Nephron progenitor cell (in vitro differentiated cells): ENCODE measurements around the gene MUC12.

Experiments
- DNase-seq: peaks from one replicate; pipeline ENCODE4 v3.0.0; 2021
- H3K27ac Mint-ChIP-seq: 2 replicates; pipeline ENCODE4 v1.8.0; 2021; ENCODE audit warnings: mild to moderate bottlenecking, moderate library complexity, mixed read lengths
- H3K27me3 Mint-ChIP-seq: 2 replicates; pipeline ENCODE4 v1.8.0; 2021; ENCODE audit warnings: mild to moderate bottlenecking, low read depth, mixed read lengths; ENCODE audit not compliant: poor library complexity
- H3K36me3 Mint-ChIP-seq: 2 replicates; pipeline ENCODE4 v1.8.0; 2021; ENCODE audit warnings: low read depth, mixed read lengths
- H3K4me1 Mint-ChIP-seq: 2 replicates; pipeline ENCODE4 v1.8.0; 2021; ENCODE audit warnings: mixed read lengths
- H3K4me3 Mint-ChIP-seq: 2 replicates; pipeline ENCODE4 v1.8.0; 2021; ENCODE audit warnings: mild to moderate bottlenecking, moderate library complexity, mixed read lengths
- H3K9me3 Mint-ChIP-seq: 2 replicates; pipeline ENCODE4 v1.8.0; 2021; ENCODE audit warnings: mild to moderate bottlenecking, moderate library complexity, mixed read lengths
- TF ChIP-seq, protein P1 (sequence below): fragments of 200-600 bp; sonication (generic); IDR thresholded peaks from 2 replicates; pipeline ENCODE4 v1.5.0; 2021; ENCODE audit warnings: antibody characterized with exemption

The MUC12 gene

DNA sequence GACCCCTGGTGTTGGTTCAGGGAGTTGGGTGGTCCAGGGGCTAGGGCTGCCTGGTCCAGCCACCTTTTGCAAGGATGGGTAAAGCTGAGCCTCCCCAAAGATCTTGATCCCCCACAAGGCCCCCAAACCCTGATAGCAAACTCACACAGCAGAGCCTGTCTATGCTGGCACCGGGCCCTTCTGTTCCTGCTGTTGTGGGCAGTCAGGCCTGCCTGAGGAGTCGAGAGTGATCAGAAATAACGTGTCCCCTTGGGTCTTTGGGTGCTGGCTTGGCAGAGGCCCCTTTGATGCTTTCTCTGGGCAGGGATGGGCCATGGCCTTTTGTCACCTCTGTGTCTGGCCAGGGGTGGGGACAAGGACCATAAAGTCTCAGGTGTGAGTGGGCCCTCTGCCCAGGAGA is 715 bp upstream of the MUC12 start:
- Mint-ChIP-seq H3K9me3 (peaks cover 6% of the 10 kb centered on the region), H3K27ac (no peak overlapping the region), H3K36me3 (no peaks in the 10 kb centered on the region), H3K4me3 (no peak overlapping the region), H3K27me3 (peaks cover 96% of the 10 kb centered on the region), H3K4me1 (peaks cover 35% of the 10 kb centered on the region)
- TF ChIP-seq, protein P1, sequence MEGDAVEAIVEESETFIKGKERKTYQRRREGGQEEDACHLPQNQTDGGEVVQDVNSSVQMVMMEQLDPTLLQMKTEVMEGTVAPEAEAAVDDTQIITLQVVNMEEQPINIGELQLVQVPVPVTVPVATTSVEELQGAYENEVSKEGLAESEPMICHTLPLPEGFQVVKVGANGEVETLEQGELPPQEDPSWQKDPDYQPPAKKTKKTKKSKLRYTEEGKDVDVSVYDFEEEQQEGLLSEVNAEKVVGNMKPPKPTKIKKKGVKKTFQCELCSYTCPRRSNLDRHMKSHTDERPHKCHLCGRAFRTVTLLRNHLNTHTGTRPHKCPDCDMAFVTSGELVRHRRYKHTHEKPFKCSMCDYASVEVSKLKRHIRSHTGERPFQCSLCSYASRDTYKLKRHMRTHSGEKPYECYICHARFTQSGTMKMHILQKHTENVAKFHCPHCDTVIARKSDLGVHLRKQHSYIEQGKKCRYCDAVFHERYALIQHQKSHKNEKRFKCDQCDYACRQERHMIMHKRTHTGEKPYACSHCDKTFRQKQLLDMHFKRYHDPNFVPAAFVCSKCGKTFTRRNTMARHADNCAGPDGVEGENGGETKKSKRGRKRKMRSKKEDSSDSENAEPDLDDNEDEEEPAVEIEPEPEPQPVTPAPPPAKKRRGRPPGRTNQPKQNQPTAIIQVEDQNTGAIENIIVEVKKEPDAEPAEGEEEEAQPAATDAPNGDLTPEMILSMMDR: no peak
- DNase-seq: no peak

DNA sequence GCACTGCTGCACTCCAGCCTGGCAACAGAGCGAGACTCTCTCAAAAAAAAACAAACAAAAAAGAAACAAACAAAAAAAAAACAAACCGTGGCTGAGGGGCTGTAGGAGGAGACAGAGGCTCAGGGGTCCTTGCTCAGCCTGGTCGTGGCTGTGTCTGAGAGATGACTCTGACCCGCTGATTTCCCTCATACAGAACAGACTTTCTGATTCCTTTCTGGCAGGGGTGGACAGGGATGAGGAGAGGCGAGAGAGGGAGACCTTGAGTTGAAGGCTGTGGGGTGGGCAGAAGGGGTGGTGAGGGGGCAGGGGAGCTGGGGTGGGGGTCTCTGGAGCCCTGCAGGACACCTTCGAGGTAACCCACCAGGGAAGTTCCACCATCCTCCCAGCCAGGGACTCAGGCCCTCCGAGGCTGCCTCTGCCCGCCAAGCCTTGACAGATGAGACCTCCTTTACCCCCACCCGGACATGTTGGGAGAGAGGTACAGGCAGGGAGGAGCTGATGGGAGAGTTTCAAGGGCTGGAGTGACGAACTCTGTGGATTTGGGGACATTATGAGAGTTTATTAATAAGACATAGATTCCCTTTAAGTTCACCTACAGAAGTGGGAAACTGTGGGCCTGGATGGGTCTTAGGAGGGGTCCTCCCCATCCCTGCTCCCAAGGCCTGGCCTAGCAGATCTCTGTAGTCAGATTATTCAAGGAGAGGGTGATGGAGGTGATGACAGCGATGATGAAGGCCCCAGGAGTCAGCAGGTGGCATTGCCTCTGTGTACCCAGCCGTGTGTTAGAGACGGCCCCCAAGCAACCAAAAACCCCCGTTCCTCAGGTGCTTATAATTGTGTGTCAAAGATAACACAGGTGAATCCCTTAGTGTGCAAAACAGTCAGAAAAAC is 2.0 kb downstream of the MUC12 start:
- Mint-ChIP-seq H3K36me3 (no peaks in the 10 kb centered on the region), H3K27ac (no peak overlapping the region), H3K4me3 (no peak overlapping the region), H3K4me1 (peaks cover 24% of the 10 kb centered on the region), H3K9me3 (peaks cover 16% of the 10 kb centered on the region), H3K27me3 (peaks cover 80% of the 10 kb centered on the region)
- TF ChIP-seq, protein P1: no peak
- DNase-seq: no peak

DNA sequence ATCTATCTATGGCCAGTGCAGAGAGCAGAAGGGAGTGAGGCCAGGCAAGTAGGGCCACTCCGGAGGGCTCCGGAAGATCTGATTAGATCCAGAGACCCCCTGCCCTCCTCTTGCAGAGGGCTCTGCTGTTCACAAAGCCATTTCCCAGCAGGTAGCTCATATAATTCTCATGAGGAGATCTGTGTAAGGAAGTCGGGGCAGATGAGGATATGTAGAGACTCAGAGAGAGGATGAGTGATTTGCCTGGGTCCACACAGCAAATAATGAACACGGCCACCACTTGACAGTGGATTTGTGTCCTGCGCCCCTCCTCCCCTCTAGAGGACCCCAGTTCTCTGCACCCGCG is 2.6 kb downstream of the MUC12 start:
- Mint-ChIP-seq H3K4me1 (peaks cover 24% of the 10 kb centered on the region), H3K36me3 (no peaks in the 10 kb centered on the region), H3K4me3 (no peak overlapping the region), H3K27ac (no peak overlapping the region), H3K9me3 (peaks cover 16% of the 10 kb centered on the region), H3K27me3 (peaks cover 74% of the 10 kb centered on the region)
- no peak for DNase-seq
- TF ChIP-seq, protein P1: no peak

DNA sequence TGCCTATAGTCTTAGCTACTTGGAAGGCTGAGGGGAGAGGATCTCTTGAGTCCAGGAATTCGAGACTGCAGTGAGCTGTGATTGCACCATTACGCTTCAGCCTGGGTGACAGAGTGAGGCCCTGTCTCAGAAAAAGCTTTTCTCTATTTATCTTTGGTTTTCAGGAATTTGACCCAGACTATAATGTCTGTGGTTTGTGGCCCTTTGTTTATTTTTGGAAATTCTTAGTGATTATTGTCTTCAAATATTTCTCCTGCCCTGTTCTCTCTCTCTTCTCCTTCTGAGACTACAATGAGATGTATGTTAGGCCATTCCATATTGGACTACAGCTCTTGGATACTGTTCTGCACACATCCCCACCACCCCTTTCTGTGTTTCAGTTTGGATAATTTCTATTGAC is 4.7 kb downstream of the MUC12 start:
- H3K4me3 Mint-ChIP-seq: no peak overlapping the region
- H3K27me3 Mint-ChIP-seq: peaks cover 57% of the 10 kb centered on the region
- H3K27ac Mint-ChIP-seq: no peak overlapping the region
- DNase-seq: no peak
- TF ChIP-seq, protein P1: no peak
- no peaks in the 10 kb centered on the region for H3K36me3 Mint-ChIP-seq
- peaks cover 6% of the 10 kb centered on the region for H3K4me1 Mint-ChIP-seq
- peaks cover 16% of the 10 kb centered on the region for H3K9me3 Mint-ChIP-seq

DNA sequence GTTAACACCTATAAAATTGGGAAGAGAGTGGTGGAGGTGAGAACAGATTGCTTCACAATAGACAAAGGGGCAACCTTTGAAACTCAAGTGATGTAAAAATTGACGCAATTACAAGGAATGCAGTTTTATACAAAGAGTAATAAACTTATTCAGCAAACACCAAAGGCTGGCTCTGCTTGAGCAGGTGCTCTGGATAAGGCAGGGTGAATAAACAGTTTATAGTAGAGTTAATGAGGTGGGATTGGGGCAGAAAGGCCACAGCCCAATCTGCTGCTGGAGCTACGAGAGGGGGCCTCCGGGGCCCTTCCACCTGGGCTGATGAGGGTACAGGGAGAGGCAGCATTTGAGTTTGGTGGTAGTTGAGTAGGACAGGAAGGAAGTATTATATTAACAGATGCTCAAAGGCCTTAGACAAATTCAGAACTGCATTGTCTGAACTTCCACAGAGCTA is 6.0 kb downstream of the MUC12 start:
- Mint-ChIP-seq H3K27ac (no peak overlapping the region), H3K4me1 (no peaks in the 10 kb centered on the region), H3K27me3 (peaks cover 50% of the 10 kb centered on the region), H3K36me3 (no peaks in the 10 kb centered on the region), H3K4me3 (no peak overlapping the region), H3K9me3 (peaks cover 16% of the 10 kb centered on the region)
- no peak for DNase-seq
- TF ChIP-seq, protein P1: no peak

DNA sequence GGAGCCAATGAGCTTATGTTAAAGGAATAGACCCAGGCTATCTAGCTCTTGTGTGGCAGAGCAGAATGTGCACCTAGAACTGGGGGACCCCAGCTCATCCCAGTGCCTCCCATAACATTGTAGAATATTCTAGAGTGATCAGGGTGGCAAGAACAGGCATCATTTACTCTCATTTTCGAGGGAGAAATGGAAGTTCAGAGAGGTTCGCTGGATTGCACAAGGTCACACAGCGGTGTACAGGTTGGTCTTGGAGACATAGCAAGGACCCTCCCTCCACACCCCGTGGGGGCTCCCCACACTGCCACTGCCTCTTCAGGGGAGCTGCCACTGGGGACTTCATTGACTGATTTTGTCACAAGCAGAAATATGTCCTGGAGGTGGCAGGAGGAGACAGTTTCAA is 8.9 kb downstream of the MUC12 start:
- peaks cover 10% of the 10 kb centered on the region for H3K9me3 Mint-ChIP-seq
- DNase-seq: no peak
- no peaks in the 10 kb centered on the region for H3K4me1 Mint-ChIP-seq
- TF ChIP-seq, protein P1: no peak
- peaks cover 40% of the 10 kb centered on the region for H3K27me3 Mint-ChIP-seq
- H3K36me3 Mint-ChIP-seq: no peaks in the 10 kb centered on the region
- no peak overlapping the region for H3K27ac Mint-ChIP-seq
- H3K4me3 Mint-ChIP-seq: no peak overlapping the region
